Muscle layer of duodenum (tissue), 2 donors: ENCODE data around the gene RHBDL3.

ENCODE experiments used
- H3K27ac ChIP-seq: one replicate; pipeline ENCODE4 v1.7.0; 2013; ENCODE audit warnings: mild to moderate bottlenecking, low read length
- H3K27me3 ChIP-seq: one replicate; pipeline ENCODE4 v1.7.0; 2013; ENCODE audit warnings: low read depth, mild to moderate bottlenecking, control low read depth, low read length
- H3K36me3 ChIP-seq, 2 donors: one replicate each; pipeline ENCODE4 v1.7.0; 2013; ENCODE audit warnings: low read length in 2 of 2, control low read depth in 1 of 2, mild to moderate bottlenecking in 1 of 2; ENCODE audit not compliant: insufficient read depth in 2 of 2, control insufficient read depth in 1 of 2
- H3K4me1 ChIP-seq, 2 donors: one replicate each; pipeline ENCODE4 v1.7.0; 2013; ENCODE audit warnings: low read length in 2 of 2, mild to moderate bottlenecking in 2 of 2, control low read depth in 1 of 2, moderate library complexity in 1 of 2; ENCODE audit not compliant: insufficient read depth in 2 of 2, control insufficient read depth in 1 of 2
- H3K4me3 ChIP-seq, 2 donors: one replicate each; pipeline ENCODE4 v1.7.0; 2013; ENCODE audit warnings: low read length in 2 of 2, low read depth in 1 of 2, mild to moderate bottlenecking in 1 of 2
- H3K9me3 ChIP-seq, 2 donors: one replicate each; pipeline ENCODE4 v1.7.0; 2013; ENCODE audit warnings: low read length in 2 of 2, control low read depth in 1 of 2, mild to moderate bottlenecking in 1 of 2; ENCODE audit not compliant: control insufficient read depth in 1 of 2
- donor health status: healthy.

RHBDL3 gene

GRCh38 chr17:32267690-32268205, 2.1 kb downstream of the RHBDL3 start:
- no peaks in the 10 kb centered on the region for H3K9me3 ChIP-seq
- H3K4me1 ChIP-seq: peaks cover 0 to 24% of the 10 kb centered on the region in 2 donors
- H3K36me3 ChIP-seq: no peaks in the 10 kb centered on the region
- peaks cover 25% of the 10 kb centered on the region for H3K27me3 ChIP-seq
- H3K4me3 ChIP-seq: no peak overlapping the region
- H3K27ac ChIP-seq: no peak overlapping the region

GRCh38 chr17:32268734-32269288, 3.2 kb downstream of the RHBDL3 start:
- Histone ChIP-seq H3K4me3 (no peak overlapping the region), H3K27ac (no peak overlapping the region), H3K9me3 (no peaks in the 10 kb centered on the region), H3K4me1 (peaks cover 0 to 24% of the 10 kb centered on the region in 2 donors), H3K36me3 (no peaks in the 10 kb centered on the region), H3K27me3 (peaks cover 25% of the 10 kb centered on the region)

- Histone ChIP-seq H3K27me3 (peaks cover 25% of the 10 kb centered on the region), H3K4me3 (no peak overlapping the region), H3K27ac (no peak overlapping the region), H3K4me1 (peaks cover 0 to 24% of the 10 kb centered on the region in 2 donors), H3K36me3 (no peaks in the 10 kb centered on the region), H3K9me3 (no peaks in the 10 kb centered on the region)
Measured at GRCh38 chr17:32269377-32269776, 3.7 kb downstream of the RHBDL3 start.

- peaks cover 0 to 10% of the 10 kb centered on the region in 2 donors for H3K4me1 ChIP-seq
- H3K27ac ChIP-seq: no peak overlapping the region
- no peaks in the 10 kb centered on the region for H3K9me3 ChIP-seq
- H3K4me3 ChIP-seq: no peak overlapping the region
- H3K27me3 ChIP-seq: peaks cover 23% of the 10 kb centered on the region
- no peaks in the 10 kb centered on the region for H3K36me3 ChIP-seq
Measured at GRCh38 chr17:32271844-32272243, 6.2 kb downstream of the RHBDL3 start.

GRCh38 chr17:32274101-32274500, 8.5 kb downstream of the RHBDL3 start:
- Histone ChIP-seq H3K27ac (no peak overlapping the region), H3K4me3 (no peak overlapping the region), H3K27me3 (peaks cover 8% of the 10 kb centered on the region)

GRCh38 chr17:32274643-32275042, 9.0 kb downstream of the RHBDL3 start:
- H3K4me3 ChIP-seq: no peak overlapping the region
- no peak overlapping the region for H3K27ac ChIP-seq
- H3K36me3 ChIP-seq: no peaks in the 10 kb centered on the region
- no peaks in the 10 kb centered on the region for H3K9me3 ChIP-seq
- peaks cover 4% of the 10 kb centered on the region for H3K27me3 ChIP-seq
- H3K4me1 ChIP-seq: no peaks in the 10 kb centered on the region

More at GRCh38 chr17:32274101-32274500, 8.5 kb downstream of the RHBDL3 start:
- Histone ChIP-seq H3K4me1 (no peaks in the 10 kb centered on the region), H3K9me3 (no peaks in the 10 kb centered on the region), H3K36me3 (no peaks in the 10 kb centered on the region)

- Histone ChIP-seq H3K36me3 (no peaks in the 10 kb centered on the region), H3K4me3 (no peak overlapping the region), H3K27ac (no peak overlapping the region), H3K4me1 (no peaks in the 10 kb centered on the region), H3K9me3 (no peaks in the 10 kb centered on the region), H3K27me3 (peaks cover 4% of the 10 kb centered on the region)
Measured at GRCh38 chr17:32275060-32276042, 9.7 kb downstream of the RHBDL3 start.

- H3K4me3 ChIP-seq: no peak overlapping the region
- H3K4me1 ChIP-seq: no peaks in the 10 kb centered on the region
- no peaks in the 10 kb centered on the region for H3K9me3 ChIP-seq
Measured at GRCh38 chr17:32276171-32276601, 10.6 kb downstream of the RHBDL3 start.

GRCh38 chr17:32277284-32277683, 11.7 kb downstream of the RHBDL3 start:
- Histone ChIP-seq H3K36me3 (no peaks in the 10 kb centered on the region), H3K4me1 (no peaks in the 10 kb centered on the region), H3K27me3 (no peaks in the 10 kb centered on the region), H3K4me3 (no peak overlapping the region), H3K27ac (no peak overlapping the region), H3K9me3 (no peaks in the 10 kb centered on the region)

More at GRCh38 chr17:32276171-32276601, 10.6 kb downstream of the RHBDL3 start:
- no peak overlapping the region for H3K27ac ChIP-seq
- H3K27me3 ChIP-seq: peaks cover under 1% of the 10 kb centered on the region
- no peaks in the 10 kb centered on the region for H3K36me3 ChIP-seq

GRCh38 chr17:32278815-32279214, 13.2 kb downstream of the RHBDL3 start:
- Histone ChIP-seq H3K36me3 (no peaks in the 10 kb centered on the region), H3K27ac (no peak overlapping the region), H3K4me3 (no peak overlapping the region), H3K27me3 (no peaks in the 10 kb centered on the region), H3K4me1 (no peaks in the 10 kb centered on the region), H3K9me3 (no peaks in the 10 kb centered on the region)

GRCh38 chr17:32279891-32280716, 14.5 kb downstream of the RHBDL3 start:
- Histone ChIP-seq H3K9me3 (no peaks in the 10 kb centered on the region), H3K27me3 (peaks cover 3% of the 10 kb centered on the region), H3K27ac (no peak overlapping the region), H3K4me3 (no peak overlapping the region), H3K4me1 (no peaks in the 10 kb centered on the region), H3K36me3 (no peaks in the 10 kb centered on the region)
